Sigmoid colon (tissue), 4 donors: Measurements from ENCODE around the gene S100A4.

Experiments
- POLR2A ChIP-seq, 2 donors: fragments of 450-650 bp; IDR thresholded peaks; one replicate each; pipeline ENCODE4 v1.6.1; 2016; ENCODE audit warnings: antibody characterized with exemption in 2 of 2, mild to moderate bottlenecking in 2 of 2, moderate library complexity in 2 of 2
- POLR2AphosphoS5 ChIP-seq, 4 donors: sonication (generic); formaldehyde crosslinking; IDR thresholded peaks; one replicate each; pipeline ENCODE4 v1.6.1; 2017; ENCODE audit warnings: antibody characterized with exemption in 4 of 4
- TF ChIP-seq, protein P1 (sequence below), 4 experiments: fragments of 450-650 bp in 3 of 4; fragments of 200-600 bp in 1 of 4; IDR thresholded peaks; one replicate each; pipeline ENCODE4 v1.5.1; 2016 to 2019; ENCODE audit warnings: antibody characterized with exemption in 4 of 4, mild to moderate bottlenecking in 3 of 4, moderate library complexity in 2 of 4

DNA sequence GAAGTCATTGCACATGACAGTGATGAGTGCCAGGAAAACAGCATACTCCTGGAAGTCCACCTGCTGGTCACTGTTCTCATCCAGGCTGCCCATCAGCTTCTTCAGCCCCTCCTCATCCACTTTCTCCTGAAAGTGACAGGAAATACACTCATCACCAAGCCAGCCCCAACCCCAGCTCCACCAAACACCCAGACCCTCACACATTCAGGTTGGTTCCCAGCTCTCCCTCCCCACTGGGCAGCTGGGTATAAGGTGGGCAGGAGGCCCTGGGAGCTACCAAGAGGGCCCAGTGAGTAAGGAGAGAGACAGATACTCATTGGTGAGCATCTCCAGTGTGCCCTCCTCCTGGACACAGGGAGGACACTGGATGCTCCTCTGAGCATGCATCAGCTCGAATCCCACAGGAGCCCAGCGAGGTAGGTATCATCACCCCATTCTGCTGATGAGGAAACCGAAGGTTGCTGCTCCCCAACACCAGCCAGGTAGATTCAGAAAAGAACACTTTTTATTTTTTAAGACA, 15.9 kb upstream of the S100A4 start:
- TF ChIP-seq, protein P1, sequence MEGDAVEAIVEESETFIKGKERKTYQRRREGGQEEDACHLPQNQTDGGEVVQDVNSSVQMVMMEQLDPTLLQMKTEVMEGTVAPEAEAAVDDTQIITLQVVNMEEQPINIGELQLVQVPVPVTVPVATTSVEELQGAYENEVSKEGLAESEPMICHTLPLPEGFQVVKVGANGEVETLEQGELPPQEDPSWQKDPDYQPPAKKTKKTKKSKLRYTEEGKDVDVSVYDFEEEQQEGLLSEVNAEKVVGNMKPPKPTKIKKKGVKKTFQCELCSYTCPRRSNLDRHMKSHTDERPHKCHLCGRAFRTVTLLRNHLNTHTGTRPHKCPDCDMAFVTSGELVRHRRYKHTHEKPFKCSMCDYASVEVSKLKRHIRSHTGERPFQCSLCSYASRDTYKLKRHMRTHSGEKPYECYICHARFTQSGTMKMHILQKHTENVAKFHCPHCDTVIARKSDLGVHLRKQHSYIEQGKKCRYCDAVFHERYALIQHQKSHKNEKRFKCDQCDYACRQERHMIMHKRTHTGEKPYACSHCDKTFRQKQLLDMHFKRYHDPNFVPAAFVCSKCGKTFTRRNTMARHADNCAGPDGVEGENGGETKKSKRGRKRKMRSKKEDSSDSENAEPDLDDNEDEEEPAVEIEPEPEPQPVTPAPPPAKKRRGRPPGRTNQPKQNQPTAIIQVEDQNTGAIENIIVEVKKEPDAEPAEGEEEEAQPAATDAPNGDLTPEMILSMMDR (IDR thresholded peaks at IDR 0.05) = no peak
- no peak for TF ChIP-seq POLR2AphosphoS5 (IDR thresholded peaks at IDR 0.05)
- no peak for TF ChIP-seq POLR2A (IDR thresholded peaks at IDR 0.05)
